Measurements from ENCODE around the gene TBX15. TPM values are rescaled to one million over a fixed set of nuclear protein-coding genes. Genes with fewer than 3 reads are reported as not detected.

TBX15 gene
- total RNA-seq, 1 donor from 2014 or later: 2.9 TPM

DNA sequence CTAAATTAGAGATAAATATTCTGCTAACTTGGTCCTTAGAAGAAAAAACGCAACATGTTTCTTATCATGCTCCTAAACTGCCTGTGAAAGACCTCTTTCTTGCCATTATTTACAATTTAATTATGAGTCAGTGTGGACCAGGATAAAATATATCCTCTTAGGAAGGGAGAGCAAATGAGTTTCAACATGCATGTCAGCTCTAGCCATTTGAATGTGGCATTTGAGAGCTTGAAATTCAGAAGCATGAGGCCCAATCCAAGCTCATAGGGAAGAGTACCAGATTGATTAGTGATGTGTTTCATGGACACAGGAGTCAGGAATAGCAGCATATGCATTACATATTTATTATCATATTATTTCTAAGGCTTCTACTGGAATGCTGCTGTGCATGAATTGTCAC is 39.3 kb downstream of the TBX15 start:
- Histone ChIP-seq H3K4me1 (peaks cover 8% of the 10 kb centered on the region), H3K27ac (no peak overlapping the region)

DNA sequence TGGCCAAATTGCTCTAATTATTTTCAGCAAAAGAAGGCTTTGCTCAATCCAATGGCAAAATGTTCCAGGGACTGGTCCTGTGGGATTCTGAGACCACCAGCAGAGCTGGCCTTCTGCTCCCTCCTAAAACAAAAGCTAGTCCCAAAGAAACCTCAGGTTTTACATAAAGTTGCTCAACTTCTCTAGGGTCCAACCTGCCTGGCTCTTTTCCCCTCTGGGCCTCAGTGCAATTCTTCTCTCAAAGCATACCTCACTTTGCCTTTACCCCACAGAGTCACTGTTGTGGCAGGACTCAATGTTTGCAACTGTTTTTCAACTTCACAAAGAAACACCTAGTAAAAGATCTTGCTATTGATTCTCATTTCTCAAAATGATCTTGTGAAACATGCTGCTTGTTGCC is 39.8 kb downstream of the TBX15 start:
- Histone ChIP-seq H3K79me2 (ENCODE audit: low read depth) (no peaks in the 10 kb centered on the region), H3K27me3 (no peaks in the 10 kb centered on the region), H3K9ac (no peak overlapping the region), H3K27ac (no peak overlapping the region), H3K4me2 (no peak overlapping the region), H2AFZ (replicated peaks) (no peak overlapping the region), H3K9me3 (ENCODE audit: low read depth) (no peaks in the 10 kb centered on the region), H3F3A (ENCODE audit: low read depth) (no peaks in the 10 kb centered on the region), H3K4me3 (no peak overlapping the region), H3K4me1 (peaks cover 8% of the 10 kb centered on the region), H3K36me3 (no peaks in the 10 kb centered on the region), H4K20me1 (ENCODE audit: low read depth) (no peaks in the 10 kb centered on the region)
- TF ChIP-seq EZH2phosphoT487 (IDR thresholded peaks at IDR 0.05) (no peak), EZH2 (IDR thresholded peaks at IDR 0.05) (no peak)
- TF ChIP-seq, protein P1, sequence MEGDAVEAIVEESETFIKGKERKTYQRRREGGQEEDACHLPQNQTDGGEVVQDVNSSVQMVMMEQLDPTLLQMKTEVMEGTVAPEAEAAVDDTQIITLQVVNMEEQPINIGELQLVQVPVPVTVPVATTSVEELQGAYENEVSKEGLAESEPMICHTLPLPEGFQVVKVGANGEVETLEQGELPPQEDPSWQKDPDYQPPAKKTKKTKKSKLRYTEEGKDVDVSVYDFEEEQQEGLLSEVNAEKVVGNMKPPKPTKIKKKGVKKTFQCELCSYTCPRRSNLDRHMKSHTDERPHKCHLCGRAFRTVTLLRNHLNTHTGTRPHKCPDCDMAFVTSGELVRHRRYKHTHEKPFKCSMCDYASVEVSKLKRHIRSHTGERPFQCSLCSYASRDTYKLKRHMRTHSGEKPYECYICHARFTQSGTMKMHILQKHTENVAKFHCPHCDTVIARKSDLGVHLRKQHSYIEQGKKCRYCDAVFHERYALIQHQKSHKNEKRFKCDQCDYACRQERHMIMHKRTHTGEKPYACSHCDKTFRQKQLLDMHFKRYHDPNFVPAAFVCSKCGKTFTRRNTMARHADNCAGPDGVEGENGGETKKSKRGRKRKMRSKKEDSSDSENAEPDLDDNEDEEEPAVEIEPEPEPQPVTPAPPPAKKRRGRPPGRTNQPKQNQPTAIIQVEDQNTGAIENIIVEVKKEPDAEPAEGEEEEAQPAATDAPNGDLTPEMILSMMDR (IDR thresholded peaks at IDR 0.05): no peak
- Mint-ChIP-seq H3K27ac (no peak overlapping the region), H3K4me1 (peaks cover 4% of the 10 kb centered on the region), H3K36me3 (no peaks in the 10 kb centered on the region), H3K9me3 (no peaks in the 10 kb centered on the region), H3K27me3 (ENCODE audit: insufficient read depth, low read depth) (peaks cover 6% of the 10 kb centered on the region), H3K4me3 (no peak overlapping the region)
- DNase-seq (ENCODE audit: low spot score): no peak

More for the DNA sequence above, 39.3 kb downstream of the TBX15 start:
- Mint-ChIP-seq H3K4me3 (no peak overlapping the region), H3K4me1 (peaks cover 4% of the 10 kb centered on the region), H3K36me3 (no peaks in the 10 kb centered on the region), H3K9me3 (no peaks in the 10 kb centered on the region), H3K27me3 (ENCODE audit: insufficient read depth, low read depth) (peaks cover 6% of the 10 kb centered on the region), H3K27ac (no peak overlapping the region)
- no peak for DNase-seq (ENCODE audit: low spot score)
- Histone ChIP-seq H3K4me2 (no peak overlapping the region), H3K36me3 (no peaks in the 10 kb centered on the region), H3K4me3 (no peak overlapping the region), H3K79me2 (ENCODE audit: low read depth) (no peaks in the 10 kb centered on the region), H3K27me3 (no peaks in the 10 kb centered on the region), H2AFZ (replicated peaks) (no peak overlapping the region), H3F3A (ENCODE audit: low read depth) (no peaks in the 10 kb centered on the region), H3K9ac (no peak overlapping the region), H4K20me1 (ENCODE audit: low read depth) (no peaks in the 10 kb centered on the region), H3K9me3 (ENCODE audit: low read depth) (no peaks in the 10 kb centered on the region)
- TF ChIP-seq EZH2phosphoT487 (IDR thresholded peaks at IDR 0.05) (no peak), EZH2 (IDR thresholded peaks at IDR 0.05) (no peak)
- TF ChIP-seq, protein P1 (IDR thresholded peaks at IDR 0.05): no peak

DNA sequence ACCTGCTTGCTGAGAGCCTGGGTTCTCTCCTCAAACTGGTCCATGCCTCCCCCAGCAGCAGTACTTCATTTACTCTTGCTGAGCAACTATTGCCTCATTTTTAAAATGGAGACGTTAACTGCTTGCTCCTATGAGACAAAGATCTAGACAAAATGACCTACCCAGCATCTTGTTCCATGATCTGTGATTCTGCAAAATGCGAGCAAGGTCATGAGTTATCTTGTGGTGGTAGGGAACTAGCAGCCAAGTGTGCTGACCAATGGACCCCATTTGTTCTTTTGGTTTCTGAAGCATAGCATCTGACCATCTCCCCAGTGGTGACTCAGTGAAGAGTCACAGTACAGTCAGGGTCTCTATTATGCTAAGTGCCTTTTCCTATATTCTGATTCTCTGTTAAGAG is 40.4 kb downstream of the TBX15 start:
- H3K4me3 ChIP-seq: no peak overlapping the region
- no peak overlapping the region for H2AFZ ChIP-seq (replicated peaks)
- peaks cover 4% of the 10 kb centered on the region for H3K4me1 Mint-ChIP-seq
- DNase-seq (ENCODE audit: low spot score): no peak
- H3K36me3 ChIP-seq: no peaks in the 10 kb centered on the region
- H3K27me3 ChIP-seq: no peaks in the 10 kb centered on the region
- H3K4me2 ChIP-seq: no peak overlapping the region
- H3K27ac Mint-ChIP-seq: no peak overlapping the region
- H3K27me3 Mint-ChIP-seq (ENCODE audit: insufficient read depth, low read depth): peaks cover 6% of the 10 kb centered on the region
- H3K27ac ChIP-seq: no peak overlapping the region
- H3K79me2 ChIP-seq (ENCODE audit: low read depth): no peaks in the 10 kb centered on the region
- no peaks in the 10 kb centered on the region for H3K9me3 Mint-ChIP-seq
- no peaks in the 10 kb centered on the region for H3K36me3 Mint-ChIP-seq
- H3F3A ChIP-seq (ENCODE audit: low read depth): no peaks in the 10 kb centered on the region
- H3K4me1 ChIP-seq: peaks cover 8% of the 10 kb centered on the region
- TF ChIP-seq EZH2phosphoT487 (IDR thresholded peaks at IDR 0.05) (no peak), EZH2 (IDR thresholded peaks at IDR 0.05) (no peak)
- TF ChIP-seq, protein P1 (IDR thresholded peaks at IDR 0.05): no peak
- H4K20me1 ChIP-seq (ENCODE audit: low read depth): no peaks in the 10 kb centered on the region
- H3K9me3 ChIP-seq (ENCODE audit: low read depth): no peaks in the 10 kb centered on the region
- no peak overlapping the region for H3K9ac ChIP-seq
- H3K4me3 Mint-ChIP-seq: no peak overlapping the region
